CD4-positive, alpha-beta T cell treated with Interleukin-4 for 4 hours (primary cell): ENCODE measurements around the gene HEATR3.

Experiments
- DNase-seq: peaks from one replicate; pipeline ENCODE4 v3.0.0-alpha.2; 2020

Gene HEATR3

GRCh38 chr16:50059111-50059510, 6.7 kb upstream of the HEATR3 start:
- no peak for DNase-seq

GRCh38 chr16:50059669-50060068, 6.1 kb upstream of the HEATR3 start:
- DNase-seq = no peak

- no peak for DNase-seq
Measured at GRCh38 chr16:50061326-50061725, 4.4 kb upstream of the HEATR3 start.

- DNase-seq = no peak
Measured at GRCh38 chr16:50065241-50065623, 538 bp upstream of the HEATR3 start.

- DNase-seq = no peak
Measured at GRCh38 chr16:50066482-50067289, 916 bp downstream of the HEATR3 start.

- peak; percentile 39 for DNase-seq
Measured at GRCh38 chr16:50067290-50067853, 1.6 kb downstream of the HEATR3 start.

GRCh38 chr16:50068550-50068949, 2.8 kb downstream of the HEATR3 start:
- DNase-seq = no peak

GRCh38 chr16:50069060-50069459, 3.3 kb downstream of the HEATR3 start:
- DNase-seq = no peak

- no peak for DNase-seq
Measured at GRCh38 chr16:50071075-50071671, 5.4 kb downstream of the HEATR3 start.

GRCh38 chr16:50072730-50073129, 7.0 kb downstream of the HEATR3 start:
- DNase-seq = no peak

GRCh38 chr16:50079397-50080140, 13.8 kb downstream of the HEATR3 start:
- no peak for DNase-seq

- no peak for DNase-seq
Measured at GRCh38 chr16:50081428-50082018, 15.8 kb downstream of the HEATR3 start.

GRCh38 chr16:50083996-50084395, 18.2 kb downstream of the HEATR3 start:
- DNase-seq = no peak

- DNase-seq = no peak
Measured at GRCh38 chr16:50086176-50086575, 20.4 kb downstream of the HEATR3 start.

GRCh38 chr16:50088302-50088701, 22.5 kb downstream of the HEATR3 start:
- no peak for DNase-seq

GRCh38 chr16:50092891-50093290, 27.1 kb downstream of the HEATR3 start:
- DNase-seq = no peak

GRCh38 chr16:50093607-50094539, 28.1 kb downstream of the HEATR3 start:
- DNase-seq = peak; percentile 27

- no peak for DNase-seq
Measured at GRCh38 chr16:50096791-50097190, 31.0 kb downstream of the HEATR3 start.

- DNase-seq = no peak
Measured at GRCh38 chr16:50099957-50100648, 34.3 kb downstream of the HEATR3 start.

- no peak for DNase-seq
Measured at GRCh38 chr16:50102051-50102746, 36.4 kb downstream of the HEATR3 start.

- no peak for DNase-seq
Measured at GRCh38 chr16:50103764-50104163, 38.0 kb downstream of the HEATR3 start.
